K562 (cell line): ENCODE data around the gene ZBTB43. TPM values are rescaled to one million over a fixed set of nuclear protein-coding genes. Genes with fewer than 3 reads are reported as not detected.

ENCODE experiments used
- ATF1 ChIP-seq, 2 experiments: fragments of 450-650 bp in 1 of 2; IDR thresholded peaks; 2 replicates each; pipeline ENCODE4 v1.6.1; 2016; ENCODE audit warnings: missing compliant biosample characterization in 1 of 2, missing genetic modification characterization in 1 of 2
- BRD4 ChIP-seq: fragments of 200-600 bp; sonication (generic); IDR thresholded peaks from 2 replicates; pipeline ENCODE4 v1.6.1; 2017; ENCODE audit warnings: inconsistent platforms
- CBFA2T2 ChIP-seq: fragments of 450-650 bp; conservative IDR thresholded peaks from 2 replicates; pipeline ENCODE4 v1.6.1; 2017; ENCODE audit warnings: mild to moderate bottlenecking
- CC2D1A ChIP-seq: fragments of 450-650 bp; IDR thresholded peaks from 2 replicates; pipeline ENCODE4 v1.6.1; 2017; ENCODE audit warnings: mild to moderate bottlenecking
- CREBBP ChIP-seq: IDR thresholded peaks from one replicate; pipeline ENCODE4 v1.6.1; 2012; ENCODE audit warnings: low read depth, mild to moderate bottlenecking, control low read depth, inconsistent platforms, low read length
- ETV6 ChIP-seq, 3 experiments: fragments of 150-350 bp in 1 of 3; sonication (generic) in 1 of 3; formaldehyde crosslinking in 1 of 3; IDR thresholded peaks; 2 replicates each; pipeline versions ENCODE4 v1.6.1 to v1.8.0; 2014 to 2022; ENCODE audit warnings: borderline replicate concordance in 2 of 3, low read depth in 2 of 3, antibody characterized with exemption in 1 of 3, low read length in 1 of 3, mild to moderate bottlenecking in 1 of 3, missing genetic modification reagents in 1 of 3
- HMGN3 ChIP-seq: IDR thresholded peaks from 2 replicates; pipeline ENCODE4 v1.6.1; 2011; ENCODE audit warnings: borderline replicate concordance, low read depth, mild to moderate bottlenecking, mixed read lengths, low read length; ENCODE audit not compliant: insufficient read length; ENCODE audit errors: extremely low read depth
- MAFK ChIP-seq: IDR thresholded peaks from 2 replicates; pipeline ENCODE4 v1.6.1; 2011; ENCODE audit warnings: low read length, improper control_type of control experiment
- MTA2 ChIP-seq: fragments of 450-650 bp; IDR thresholded peaks from 2 replicates; pipeline ENCODE4 v1.6.1; 2016; ENCODE audit warnings: low read depth
- RNF2 ChIP-seq: sonication (generic); IDR thresholded peaks from 2 replicates; pipeline ENCODE4 v1.6.1; 2016
- RUNX1 ChIP-seq: sonication (generic); IDR thresholded peaks from 2 replicates; pipeline ENCODE4 v1.6.1; 2016; ENCODE audit warnings: antibody characterized with exemption, low read depth
- SP2 ChIP-seq: IDR thresholded peaks from 2 replicates; pipeline ENCODE4 v1.6.1; 2011; ENCODE audit warnings: mild to moderate bottlenecking, low read depth, low read length, moderate library complexity; ENCODE audit not compliant: poor library complexity, severe bottlenecking; ENCODE audit errors: extremely low read depth
- TCF7 ChIP-seq: sonication (generic); IDR thresholded peaks from 2 replicates; pipeline ENCODE4 v1.6.1; 2016; ENCODE audit warnings: antibody characterized with exemption, borderline replicate concordance
- U2AF1 ChIP-seq: fragments of 200-400 bp; formaldehyde crosslinking; optimal IDR thresholded peaks from 2 replicates; pipeline ENCODE3; 2017; ENCODE audit warnings: mild to moderate bottlenecking, low read depth, low read length, moderate library complexity
- ZNF77 ChIP-seq: fragments of 250-450 bp; sonication (Bioruptor Pico); IDR thresholded peaks from 2 replicates; pipeline ENCODE4 v1.5.0; 2020
- polyA plus RNA-seq, 8 experiments: library from polyadenylated mRNA; depleted of rRNA in 4 of 8; stranded (reverse) in 5 of 8; unstranded in 3 of 8; fragments of >200 nt; fragmentation: Nextera tagmentation in 2 of 8; fragmentation: Illumina TruSeq in 1 of 8; extraction: Ambion mirVana in 2 of 8; extraction: Trizol in 1 of 8; gene quantifications; 2 replicates each; pipeline versions ENCODE4 v1.2.1 to v1.2.3, GENCODE V29; 2011 to 2014; ENCODE audit warnings: inconsistent platforms in 1 of 8, missing spikeins in 1 of 8
- total RNA-seq, 7 experiments: library from RNA; depleted of rRNA in 6 of 7; stranded (reverse); fragments of >200 nt in 6 of 7; fragmentation: Illumina TruSeq in 2 of 7; extraction: Trizol in 2 of 7; gene quantifications; 2 replicates each; pipeline versions ENCODE4 v1.2.1 to v1.2.3, GENCODE V29; 2011 to 2021; ENCODE audit warnings: low replicate concordance in 1 of 7
- TF ChIP-seq, protein P1 (sequence below), 2 experiments: fragments of 450-650 bp; formaldehyde crosslinking in 1 of 2; IDR thresholded peaks; 2 replicates each; pipeline versions ENCODE4 v1.4.0 to v1.6.1; 2014 to 2020; ENCODE audit warnings: mild to moderate bottlenecking in 2 of 2, borderline replicate concordance in 1 of 2, low read depth in 1 of 2
- TF ChIP-seq, protein P2 (sequence below): fragments of 250-450 bp; sonication (Bioruptor Pico); IDR thresholded peaks from 2 replicates; pipeline ENCODE4 v1.4.0; 2020; ENCODE audit warnings: mild to moderate bottlenecking, moderate library complexity, borderline replicate concordance

Gene ZBTB43
- total and polyA plus RNA-seq, 9 of the 15 experiments (the other 6 are each of a cell fraction or from before 2014, with no cell fraction given), result 3.9 to 17.2 (median 9.1) TPM

DNA sequence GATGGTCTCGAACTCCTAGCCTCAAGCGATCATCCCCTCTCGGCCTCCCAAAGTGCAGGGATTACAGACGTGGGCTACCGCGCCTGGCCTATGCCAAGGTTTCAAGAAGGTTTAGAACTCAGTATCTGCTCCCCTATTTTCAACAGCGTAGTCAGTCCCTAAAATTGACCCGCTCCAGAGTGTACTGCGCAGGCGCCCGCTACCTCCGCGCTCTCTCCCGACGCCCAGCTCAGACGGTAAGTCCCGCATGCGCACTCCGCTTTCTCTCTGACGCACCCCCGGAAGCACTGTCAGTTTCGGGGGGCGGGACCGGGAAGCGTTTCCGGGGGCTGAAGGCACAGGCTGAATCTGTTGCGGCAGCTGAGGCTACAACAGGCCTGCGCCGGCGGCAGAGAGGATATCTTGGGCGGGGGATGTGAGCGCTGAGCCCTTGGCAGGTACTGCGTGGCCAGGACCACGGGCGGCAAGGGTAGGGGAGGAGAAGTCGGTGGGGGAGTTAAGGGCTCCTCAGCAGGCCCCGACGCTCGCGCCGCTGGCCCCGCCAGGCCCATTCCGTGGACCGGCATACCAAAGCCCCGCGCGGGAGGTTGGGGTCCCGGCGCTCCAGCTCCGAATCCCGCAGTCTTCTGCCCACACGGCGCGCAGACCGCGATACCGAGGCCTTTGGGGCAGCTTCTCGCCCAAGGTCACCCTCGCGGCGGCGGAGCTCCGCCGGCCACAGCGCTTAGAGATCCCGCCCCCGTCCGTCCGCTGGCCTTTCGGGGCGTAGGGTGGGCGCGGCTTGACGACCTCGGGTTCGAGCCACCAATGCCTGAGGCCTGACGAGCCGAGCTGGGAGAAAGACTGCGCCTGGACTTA is at the start of gene ZBTB43 (continued):
- TF ChIP-seq SP2 (peak; percentile 33), CREBBP (no peak), TCF7 (no peak), CBFA2T2 (no peak), ZNF77 (no peak), MAFK (no peak), BRD4 (peak; percentile 71), ETV6 (IDR thresholded peaks at IDR 0.05; ENCODE audit: borderline replicate concordance in 1 of 2, low read depth in 2 of 2, low read length in 1 of 2) (no peak), ETV6 (CRISPR knock-in tag; IDR thresholded peaks at IDR 0.05; ENCODE audit: borderline replicate concordance) (0 out of 2 replicates have a peak, but pooled peaks have one; percentile 16), HMGN3 (peak; percentile 44), RNF2 (no peak), MTA2 (peak; percentile 52), CC2D1A (peak; percentile 17; the same call in 1 of the 2 replicates), RUNX1 (no peak), ATF1 (CRISPR knock-in tag; IDR thresholded peaks at IDR 0.05) (no peak), ATF1 (tag; IDR thresholded peaks at IDR 0.05) (peak; percentile 66; the same call in 1 of the 2 replicates), U2AF1 (peak; percentile 27)
- TF ChIP-seq, protein P1, sequence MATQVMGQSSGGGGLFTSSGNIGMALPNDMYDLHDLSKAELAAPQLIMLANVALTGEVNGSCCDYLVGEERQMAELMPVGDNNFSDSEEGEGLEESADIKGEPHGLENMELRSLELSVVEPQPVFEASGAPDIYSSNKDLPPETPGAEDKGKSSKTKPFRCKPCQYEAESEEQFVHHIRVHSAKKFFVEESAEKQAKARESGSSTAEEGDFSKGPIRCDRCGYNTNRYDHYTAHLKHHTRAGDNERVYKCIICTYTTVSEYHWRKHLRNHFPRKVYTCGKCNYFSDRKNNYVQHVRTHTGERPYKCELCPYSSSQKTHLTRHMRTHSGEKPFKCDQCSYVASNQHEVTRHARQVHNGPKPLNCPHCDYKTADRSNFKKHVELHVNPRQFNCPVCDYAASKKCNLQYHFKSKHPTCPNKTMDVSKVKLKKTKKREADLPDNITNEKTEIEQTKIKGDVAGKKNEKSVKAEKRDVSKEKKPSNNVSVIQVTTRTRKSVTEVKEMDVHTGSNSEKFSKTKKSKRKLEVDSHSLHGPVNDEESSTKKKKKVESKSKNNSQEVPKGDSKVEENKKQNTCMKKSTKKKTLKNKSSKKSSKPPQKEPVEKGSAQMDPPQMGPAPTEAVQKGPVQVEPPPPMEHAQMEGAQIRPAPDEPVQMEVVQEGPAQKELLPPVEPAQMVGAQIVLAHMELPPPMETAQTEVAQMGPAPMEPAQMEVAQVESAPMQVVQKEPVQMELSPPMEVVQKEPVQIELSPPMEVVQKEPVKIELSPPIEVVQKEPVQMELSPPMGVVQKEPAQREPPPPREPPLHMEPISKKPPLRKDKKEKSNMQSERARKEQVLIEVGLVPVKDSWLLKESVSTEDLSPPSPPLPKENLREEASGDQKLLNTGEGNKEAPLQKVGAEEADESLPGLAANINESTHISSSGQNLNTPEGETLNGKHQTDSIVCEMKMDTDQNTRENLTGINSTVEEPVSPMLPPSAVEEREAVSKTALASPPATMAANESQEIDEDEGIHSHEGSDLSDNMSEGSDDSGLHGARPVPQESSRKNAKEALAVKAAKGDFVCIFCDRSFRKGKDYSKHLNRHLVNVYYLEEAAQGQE (IDR thresholded peaks at IDR 0.05; ENCODE audit: borderline replicate concordance), result no peak
- TF ChIP-seq, protein P1 (CRISPR knock-in tag; IDR thresholded peaks at IDR 0.05; ENCODE audit: low read depth), result peak; percentile 79
- TF ChIP-seq, protein P2, sequence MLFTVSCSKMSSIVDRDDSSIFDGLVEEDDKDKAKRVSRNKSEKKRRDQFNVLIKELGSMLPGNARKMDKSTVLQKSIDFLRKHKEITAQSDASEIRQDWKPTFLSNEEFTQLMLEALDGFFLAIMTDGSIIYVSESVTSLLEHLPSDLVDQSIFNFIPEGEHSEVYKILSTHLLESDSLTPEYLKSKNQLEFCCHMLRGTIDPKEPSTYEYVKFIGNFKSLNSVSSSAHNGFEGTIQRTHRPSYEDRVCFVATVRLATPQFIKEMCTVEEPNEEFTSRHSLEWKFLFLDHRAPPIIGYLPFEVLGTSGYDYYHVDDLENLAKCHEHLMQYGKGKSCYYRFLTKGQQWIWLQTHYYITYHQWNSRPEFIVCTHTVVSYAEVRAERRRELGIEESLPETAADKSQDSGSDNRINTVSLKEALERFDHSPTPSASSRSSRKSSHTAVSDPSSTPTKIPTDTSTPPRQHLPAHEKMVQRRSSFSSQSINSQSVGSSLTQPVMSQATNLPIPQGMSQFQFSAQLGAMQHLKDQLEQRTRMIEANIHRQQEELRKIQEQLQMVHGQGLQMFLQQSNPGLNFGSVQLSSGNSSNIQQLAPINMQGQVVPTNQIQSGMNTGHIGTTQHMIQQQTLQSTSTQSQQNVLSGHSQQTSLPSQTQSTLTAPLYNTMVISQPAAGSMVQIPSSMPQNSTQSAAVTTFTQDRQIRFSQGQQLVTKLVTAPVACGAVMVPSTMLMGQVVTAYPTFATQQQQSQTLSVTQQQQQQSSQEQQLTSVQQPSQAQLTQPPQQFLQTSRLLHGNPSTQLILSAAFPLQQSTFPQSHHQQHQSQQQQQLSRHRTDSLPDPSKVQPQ (CRISPR knock-in tag), result no peak
